Smooth muscle cell of bladder (primary cell): ENCODE measurements around the gene MYBPC3. TPM values are rescaled to one million over a fixed set of nuclear protein-coding genes. Genes with fewer than 3 reads are reported as not detected.

Experiments
- total RNA-seq: library from RNA; depleted of rRNA; stranded (reverse); fragments of >200 nt; gene quantifications from 2 replicates; pipeline ENCODE4 v1.2.3, GENCODE V29; 2014

Gene MYBPC3
- total RNA-seq = not detected in 2 replicates

GRCh38 chr11:47352556-47352955 is at the start of gene MYBPC3:
Gene MYBPC3 (minus strand): TSS chr11:47352702. CDS start chr11:47352647, 55 bp downstream.

GRCh38 chr11:47378010-47378835 is 25.7 kb upstream of the MYBPC3 start, which contains the start of gene SPI1:
Gene SPI1 (minus strand): TSS chr11:47378547. CDS start chr11:47378353, 194 bp downstream.

Other genes with a start within 250 kb of the MYBPC3 start
- gene ARFGAP2, start 175.8 kb downstream of the MYBPC3 start, total RNA-seq = 82.6 and 85.6 TPM in 2 replicates
- gene PACSIN3, start 166.3 kb downstream of the MYBPC3 start, total RNA-seq = 18.2 and 19.3 TPM in 2 replicates
- 35.6 and 38.1 TPM in 2 replicates for gene DDB2, start 137.7 kb downstream of the MYBPC3 start, total RNA-seq
- gene ACP2, start 103.9 kb downstream of the MYBPC3 start, total RNA-seq = 13.9 and 16.4 TPM in 2 replicates
- gene NR1H3, start 94.7 kb downstream of the MYBPC3 start, total RNA-seq = 21.1 and 23.5 TPM in 2 replicates
- gene MADD, start 82.6 kb downstream of the MYBPC3 start, total RNA-seq = 9.2 and 12.0 TPM in 2 replicates
- gene SPI1, start 25.8 kb upstream of the MYBPC3 start, total RNA-seq = not detected in 2 replicates
- 38.4 and 47.0 TPM in 2 replicates for gene SLC39A13, start 55.9 kb upstream of the MYBPC3 start, total RNA-seq
- gene PSMC3, start 73.7 kb upstream of the MYBPC3 start, total RNA-seq = 165 and 186 TPM in 2 replicates
- 0.18 TPM in 1 of 2 replicates, not detected in the other for gene RAPSN, start 96.4 kb upstream of the MYBPC3 start, total RNA-seq
- gene CELF1, start 200.4 kb upstream of the MYBPC3 start, total RNA-seq = 60.4 and 65.7 TPM in 2 replicates
- 62.2 and 75.3 TPM in 2 replicates for gene PTPMT1, start 212.9 kb upstream of the MYBPC3 start, total RNA-seq
- gene KBTBD4, start 226.3 kb upstream of the MYBPC3 start, total RNA-seq = 20.3 and 20.8 TPM in 2 replicates
- 75.7 and 82.6 TPM in 2 replicates for gene NDUFS3, start 226.4 kb upstream of the MYBPC3 start, total RNA-seq
- gene FAM180B, start 234.0 kb upstream of the MYBPC3 start, total RNA-seq = 0.09 TPM in 1 of 2 replicates, not detected in the other
- 0.09 TPM in 1 of 2 replicates, not detected in the other for gene C1QTNF4, start 241.7 kb upstream of the MYBPC3 start, total RNA-seq